ENCODE measurements around the gene MYO5B.
"Not testable (repeated sequence)": the region's sequence is repeated elsewhere in the genome, so short reads cannot be mapped to it uniquely, and the experiment has no call there.

MYO5B gene

GRCh38 chr18:49814147-49814499 lies 380.8 kb downstream of the MYO5B start:
- peak; percentile 55 for DNase-seq

- DNase-seq, result peak; percentile 93
Measured at GRCh38 chr18:49813319-49814146, 381.4 kb downstream of the MYO5B start, which contains the start of gene ACAA2. Gene ACAA2 (minus strand): TSS chr18:49813533. CDS start chr18:49813484, 49 bp downstream.

GRCh38 chr18:49813069-49813318 lies 382.0 kb downstream of the MYO5B start:
- DNase-seq, result peak; percentile 57

- DNase-seq, result peak; percentile 8
Measured at GRCh38 chr18:49812286-49813068, 382.5 kb downstream of the MYO5B start.

GRCh38 chr18:49811151-49811938 lies 383.6 kb downstream of the MYO5B start:
- DNase-seq, result no peak

- DNase-seq, result not testable (repeated sequence)
Measured at GRCh38 chr18:49808553-49809191, 386.3 kb downstream of the MYO5B start.

- no peak for DNase-seq
Measured at GRCh38 chr18:49804096-49804495, 390.9 kb downstream of the MYO5B start.

GRCh38 chr18:49802623-49803022 lies 392.3 kb downstream of the MYO5B start:
- DNase-seq, result no peak

- DNase-seq, result not testable (repeated sequence)
Measured at GRCh38 chr18:49800491-49800890, 394.5 kb downstream of the MYO5B start.

- not testable (repeated sequence) for DNase-seq
Measured at GRCh38 chr18:49799806-49800205, 395.1 kb downstream of the MYO5B start.

- DNase-seq, result no peak
Measured at GRCh38 chr18:49798001-49798400, 396.9 kb downstream of the MYO5B start.

- no peak for DNase-seq
Measured at GRCh38 chr18:49795612-49796552, 399.1 kb downstream of the MYO5B start.

- DNase-seq, result no peak
Measured at GRCh38 chr18:49794743-49795142, 400.2 kb downstream of the MYO5B start.

- not testable (repeated sequence) for DNase-seq
Measured at GRCh38 chr18:49789560-49790134, 405.3 kb downstream of the MYO5B start.

- DNase-seq, result peak; percentile 23
Measured at GRCh38 chr18:49788327-49788898, 406.5 kb downstream of the MYO5B start.

GRCh38 chr18:49786019-49786720 lies 408.8 kb downstream of the MYO5B start:
- no peak for DNase-seq

GRCh38 chr18:49784427-49785185 lies 410.3 kb downstream of the MYO5B start:
- DNase-seq, result no peak

- DNase-seq, result not testable (repeated sequence)
Measured at GRCh38 chr18:49783631-49784030, 411.3 kb downstream of the MYO5B start.

GRCh38 chr18:49778826-49779465 lies 416.0 kb downstream of the MYO5B start:
- no peak for DNase-seq

Data from inflammatory macrophage treated with lipopolysaccharide for 4 hours (primary cell).